Esophagus squamous epithelium (tissue), 4 donors: ENCODE measurements around the gene HSPA4L.

Experiments used
- POLR2A ChIP-seq, 4 donors: fragments of 450-650 bp; IDR thresholded peaks; one replicate each; pipeline ENCODE4 v1.6.1; 2017; ENCODE audit warnings: antibody characterized with exemption in 4 of 4, mild to moderate bottlenecking in 4 of 4, moderate library complexity in 3 of 4
- TF ChIP-seq, protein P1 (sequence below), 6 experiments: fragments of 450-650 bp in 4 of 6; fragments of 200-600 bp in 2 of 6; sonication (generic) in 2 of 6; IDR thresholded peaks; one replicate each; pipeline ENCODE4 v1.5.1; 2016 to 2019; ENCODE audit warnings: antibody characterized with exemption in 6 of 6, mild to moderate bottlenecking in 4 of 6, moderate library complexity in 4 of 6

DNA sequence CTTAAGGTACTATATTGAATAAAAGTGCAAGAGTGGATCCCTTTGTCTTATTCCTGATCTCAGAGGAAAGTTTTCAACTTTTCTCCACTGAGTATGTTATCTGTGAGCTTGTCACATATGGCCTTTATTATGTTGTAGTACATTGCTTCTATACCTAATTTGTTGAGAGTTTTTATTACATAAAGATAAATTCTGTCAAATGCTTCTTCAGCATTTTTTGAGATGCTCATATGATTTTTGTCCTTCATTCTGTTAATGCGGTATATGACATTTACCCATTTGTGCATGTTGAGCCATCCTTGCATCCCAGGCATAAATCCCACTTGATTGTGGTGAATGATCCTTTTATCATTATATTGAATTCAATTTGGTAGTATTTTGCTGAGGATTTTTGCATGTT, 40.9 kb upstream of the HSPA4L start:
- TF ChIP-seq, protein P1, sequence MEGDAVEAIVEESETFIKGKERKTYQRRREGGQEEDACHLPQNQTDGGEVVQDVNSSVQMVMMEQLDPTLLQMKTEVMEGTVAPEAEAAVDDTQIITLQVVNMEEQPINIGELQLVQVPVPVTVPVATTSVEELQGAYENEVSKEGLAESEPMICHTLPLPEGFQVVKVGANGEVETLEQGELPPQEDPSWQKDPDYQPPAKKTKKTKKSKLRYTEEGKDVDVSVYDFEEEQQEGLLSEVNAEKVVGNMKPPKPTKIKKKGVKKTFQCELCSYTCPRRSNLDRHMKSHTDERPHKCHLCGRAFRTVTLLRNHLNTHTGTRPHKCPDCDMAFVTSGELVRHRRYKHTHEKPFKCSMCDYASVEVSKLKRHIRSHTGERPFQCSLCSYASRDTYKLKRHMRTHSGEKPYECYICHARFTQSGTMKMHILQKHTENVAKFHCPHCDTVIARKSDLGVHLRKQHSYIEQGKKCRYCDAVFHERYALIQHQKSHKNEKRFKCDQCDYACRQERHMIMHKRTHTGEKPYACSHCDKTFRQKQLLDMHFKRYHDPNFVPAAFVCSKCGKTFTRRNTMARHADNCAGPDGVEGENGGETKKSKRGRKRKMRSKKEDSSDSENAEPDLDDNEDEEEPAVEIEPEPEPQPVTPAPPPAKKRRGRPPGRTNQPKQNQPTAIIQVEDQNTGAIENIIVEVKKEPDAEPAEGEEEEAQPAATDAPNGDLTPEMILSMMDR (IDR thresholded peaks at IDR 0.05) = no peak
- TF ChIP-seq POLR2A (IDR thresholded peaks at IDR 0.05) = no peak
